ENCODE measurements around the gene SCN9A.
"Not testable (repeated sequence)": the region's sequence is repeated elsewhere in the genome, so short reads cannot be mapped to it uniquely, and the experiment has no call there.

SCN9A gene

GRCh38 chr2:166335284-166335683 lies 40.5 kb downstream of the SCN9A start:
- DNase-seq (ENCODE audit: low spot score) (no peak), FAIRE-seq (no peak)

- no peak for FAIRE-seq
- no peak for DNase-seq (ENCODE audit: low spot score)
These were observed 40.9 kb downstream of the SCN9A start for GRCh38 chr2:166334805-166335204.

GRCh38 chr2:166333801-166334200 lies 41.9 kb downstream of the SCN9A start:
- DNase-seq (ENCODE audit: low spot score), result no peak
- FAIRE-seq, result no peak

GRCh38 chr2:166332106-166332505 lies 43.6 kb downstream of the SCN9A start:
- FAIRE-seq (no peak), DNase-seq (ENCODE audit: low spot score) (no peak)

- no peak for DNase-seq (ENCODE audit: low spot score)
- no peak for FAIRE-seq
These were observed 44.3 kb downstream of the SCN9A start for GRCh38 chr2:166331468-166331867.

- FAIRE-seq, result no peak
These were observed 46.3 kb downstream of the SCN9A start for GRCh38 chr2:166329465-166329864.

GRCh38 chr2:166328147-166328546 lies 47.6 kb downstream of the SCN9A start:
- FAIRE-seq (no peak), DNase-seq (ENCODE audit: low spot score) (no peak)

More at GRCh38 chr2:166329465-166329864, 46.3 kb downstream of the SCN9A start:
- no peak for DNase-seq (ENCODE audit: low spot score)

- FAIRE-seq, result no peak
- no peak for DNase-seq (ENCODE audit: low spot score)
These were observed 54.7 kb downstream of the SCN9A start for GRCh38 chr2:166321076-166321475.

- FAIRE-seq, result no peak
- DNase-seq (ENCODE audit: low spot score), result no peak
These were observed 61.6 kb downstream of the SCN9A start for GRCh38 chr2:166314022-166314759.

GRCh38 chr2:166312863-166313262 lies 62.9 kb downstream of the SCN9A start:
- DNase-seq (ENCODE audit: low spot score), result not testable (repeated sequence)
- FAIRE-seq, result peak; percentile 94

GRCh38 chr2:166307326-166307725 lies 68.4 kb downstream of the SCN9A start:
- DNase-seq (ENCODE audit: low spot score) (no peak), FAIRE-seq (no peak)

GRCh38 chr2:166304656-166305055 lies 71.1 kb downstream of the SCN9A start:
- DNase-seq (ENCODE audit: low spot score) (no peak), FAIRE-seq (no peak)

- no peak for FAIRE-seq
- no peak for DNase-seq (ENCODE audit: low spot score)
These were observed 73.7 kb downstream of the SCN9A start for GRCh38 chr2:166302036-166302435.

GRCh38 chr2:166297951-166298350 lies 77.8 kb downstream of the SCN9A start:
- FAIRE-seq (no peak), DNase-seq (ENCODE audit: low spot score) (no peak)

GRCh38 chr2:166293984-166294383 lies 81.8 kb downstream of the SCN9A start:
- no peak for DNase-seq (ENCODE audit: low spot score)
- no peak for FAIRE-seq

- DNase-seq (ENCODE audit: low spot score), result no peak
- no peak for FAIRE-seq
These were observed 90.5 kb downstream of the SCN9A start for GRCh38 chr2:166285215-166285614.

GRCh38 chr2:166284359-166284758 lies 91.4 kb downstream of the SCN9A start:
- DNase-seq (ENCODE audit: low spot score), result no peak
- FAIRE-seq, result no peak

GRCh38 chr2:166282154-166282553 lies 93.6 kb downstream of the SCN9A start:
- FAIRE-seq, result no peak
- DNase-seq (ENCODE audit: low spot score), result no peak

GRCh38 chr2:166278856-166279255 lies 96.9 kb downstream of the SCN9A start:
- FAIRE-seq (no peak), DNase-seq (ENCODE audit: low spot score) (no peak)

- FAIRE-seq, result no peak
- DNase-seq (ENCODE audit: low spot score), result no peak
These were observed 105.4 kb downstream of the SCN9A start for GRCh38 chr2:166270376-166270775.

GRCh38 chr2:166269322-166269721 lies 106.4 kb downstream of the SCN9A start:
- FAIRE-seq (no peak), DNase-seq (ENCODE audit: low spot score) (no peak)

GRCh38 chr2:166257859-166258258 lies 117.9 kb downstream of the SCN9A start:
- FAIRE-seq (no peak), DNase-seq (ENCODE audit: low spot score) (no peak)

GRCh38 chr2:166256896-166257295 lies 118.8 kb downstream of the SCN9A start:
- no peak for FAIRE-seq

GRCh38 chr2:166249318-166249717 lies 126.4 kb downstream of the SCN9A start:
- FAIRE-seq (no peak), DNase-seq (ENCODE audit: low spot score) (no peak)

More at GRCh38 chr2:166256896-166257295, 118.8 kb downstream of the SCN9A start:
- DNase-seq (ENCODE audit: low spot score), result no peak

Data from RCC 7860 (cell line).